T-helper 1 cell treated with Interleukin-12 subunit alpha and Interleukin-12 subunit beta and Interleukin-4 antibody, amounts not matched to agents 30 μg/mL and 1 μg/mL, for 36 hours (primary cell): ENCODE results near the gene EMILIN1.

ENCODE experiments used
- H3K27ac Mint-ChIP-seq: one replicate; pipeline ENCODE4 v1.8.0; 2021; ENCODE audit warnings: mild to moderate bottlenecking, mixed read lengths
- H3K27me3 Mint-ChIP-seq: one replicate; pipeline ENCODE4 v1.8.0; 2021; ENCODE audit warnings: low read depth, mixed read lengths
- H3K36me3 Mint-ChIP-seq: one replicate; pipeline ENCODE4 v1.8.0; 2021; ENCODE audit warnings: low read depth, mixed read lengths
- H3K4me1 Mint-ChIP-seq: one replicate; pipeline ENCODE4 v1.8.0; 2021; ENCODE audit warnings: low read depth, mixed read lengths
- H3K4me3 Mint-ChIP-seq: one replicate; pipeline ENCODE4 v1.8.0; 2021; ENCODE audit warnings: mild to moderate bottlenecking, moderate library complexity, mixed read lengths
- H3K9me3 Mint-ChIP-seq: one replicate; pipeline ENCODE4 v1.8.0; 2021; ENCODE audit warnings: mixed read lengths

Gene EMILIN1

DNA sequence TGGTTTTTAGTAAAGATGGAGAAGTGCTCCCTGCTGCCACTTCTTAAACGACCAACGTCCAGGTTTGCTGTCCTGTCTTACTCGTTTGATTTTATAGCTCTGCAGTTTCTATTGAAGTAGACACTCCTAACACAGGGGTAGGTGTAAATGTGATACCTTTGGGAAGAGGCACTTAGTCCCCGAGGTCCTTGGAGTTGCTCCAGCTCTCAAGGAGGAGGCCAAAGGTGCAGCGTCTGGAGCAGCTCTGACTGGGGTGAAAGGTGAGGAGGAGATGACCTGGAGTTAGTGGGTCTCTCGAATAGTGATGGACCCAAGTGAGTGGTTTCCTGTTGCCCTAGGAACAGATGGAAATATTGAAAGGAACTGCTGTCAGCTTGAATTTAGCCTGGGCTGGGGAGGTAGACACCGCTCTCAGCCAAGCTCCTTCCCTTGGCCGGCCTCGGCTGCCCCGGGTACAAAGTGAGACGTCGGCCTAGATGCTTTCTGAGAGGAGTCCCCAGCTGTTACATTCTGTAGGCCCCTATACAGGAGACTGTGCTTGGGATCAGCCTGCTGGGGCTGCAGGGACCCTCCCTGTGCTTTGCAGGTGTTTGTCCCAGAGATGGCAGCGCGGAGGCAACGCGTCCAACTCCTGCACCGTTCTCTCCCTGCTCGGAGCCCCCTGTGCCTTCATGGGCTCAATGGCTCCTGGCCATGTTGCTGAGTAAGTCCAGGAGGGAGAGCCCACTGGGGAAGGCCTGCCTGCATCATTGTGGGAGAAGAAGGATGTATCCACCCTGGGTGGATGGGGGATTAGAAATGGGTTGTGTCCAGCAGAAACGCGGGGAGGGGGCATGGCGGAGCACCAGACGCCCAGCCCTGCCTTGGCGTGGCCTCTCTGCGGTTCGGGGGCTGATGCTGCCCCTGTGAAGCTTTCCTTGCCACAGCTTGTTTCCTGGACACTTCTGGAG lies 13.6 kb downstream of the EMILIN1 start:
- H3K27me3 Mint-ChIP-seq, result no peaks in the 10 kb centered on the region
- peaks cover 26% of the 10 kb centered on the region for H3K4me1 Mint-ChIP-seq
- no peaks in the 10 kb centered on the region for H3K9me3 Mint-ChIP-seq
- no peak overlapping the region for H3K27ac Mint-ChIP-seq
- H3K4me3 Mint-ChIP-seq, result no peak overlapping the region
- H3K36me3 Mint-ChIP-seq, result peaks cover 2% of the 10 kb centered on the region

DNA sequence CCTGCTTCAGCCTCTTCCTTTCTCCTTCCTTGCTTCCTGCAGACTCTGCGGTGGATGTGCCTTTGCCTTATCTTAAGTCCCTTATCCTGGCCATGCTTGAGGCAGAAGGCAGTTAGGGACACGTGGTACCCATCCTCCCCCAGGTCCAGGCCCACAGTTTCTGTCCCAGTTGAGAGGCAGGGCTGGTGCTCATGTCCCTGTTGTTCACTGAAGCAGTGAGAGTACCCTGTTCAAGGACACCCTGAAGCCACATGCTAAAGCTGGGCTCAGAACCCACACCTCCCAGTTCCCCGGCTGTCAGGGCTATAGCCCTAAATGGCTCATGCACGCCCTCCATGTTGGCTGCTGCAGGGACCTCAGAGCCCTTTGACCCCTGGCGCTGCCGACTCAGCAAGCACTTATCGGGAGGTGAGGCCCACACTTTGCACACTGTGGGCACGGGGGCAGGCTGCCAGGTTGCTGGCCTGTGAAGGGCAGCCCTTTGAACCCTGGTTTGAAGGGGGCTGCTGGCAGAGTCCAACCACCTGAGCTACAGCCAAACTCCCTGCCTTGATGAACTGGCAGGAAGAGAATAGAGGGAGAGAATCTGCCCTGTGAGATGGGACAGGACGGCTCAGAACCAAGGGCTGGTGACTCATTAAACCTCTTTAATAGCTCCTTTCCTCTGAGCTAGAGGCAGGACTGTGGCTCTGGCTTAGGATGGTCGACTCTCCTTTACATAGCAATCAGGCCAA lies 14.4 kb downstream of the EMILIN1 start:
- no peak overlapping the region for H3K4me3 Mint-ChIP-seq

DNA sequence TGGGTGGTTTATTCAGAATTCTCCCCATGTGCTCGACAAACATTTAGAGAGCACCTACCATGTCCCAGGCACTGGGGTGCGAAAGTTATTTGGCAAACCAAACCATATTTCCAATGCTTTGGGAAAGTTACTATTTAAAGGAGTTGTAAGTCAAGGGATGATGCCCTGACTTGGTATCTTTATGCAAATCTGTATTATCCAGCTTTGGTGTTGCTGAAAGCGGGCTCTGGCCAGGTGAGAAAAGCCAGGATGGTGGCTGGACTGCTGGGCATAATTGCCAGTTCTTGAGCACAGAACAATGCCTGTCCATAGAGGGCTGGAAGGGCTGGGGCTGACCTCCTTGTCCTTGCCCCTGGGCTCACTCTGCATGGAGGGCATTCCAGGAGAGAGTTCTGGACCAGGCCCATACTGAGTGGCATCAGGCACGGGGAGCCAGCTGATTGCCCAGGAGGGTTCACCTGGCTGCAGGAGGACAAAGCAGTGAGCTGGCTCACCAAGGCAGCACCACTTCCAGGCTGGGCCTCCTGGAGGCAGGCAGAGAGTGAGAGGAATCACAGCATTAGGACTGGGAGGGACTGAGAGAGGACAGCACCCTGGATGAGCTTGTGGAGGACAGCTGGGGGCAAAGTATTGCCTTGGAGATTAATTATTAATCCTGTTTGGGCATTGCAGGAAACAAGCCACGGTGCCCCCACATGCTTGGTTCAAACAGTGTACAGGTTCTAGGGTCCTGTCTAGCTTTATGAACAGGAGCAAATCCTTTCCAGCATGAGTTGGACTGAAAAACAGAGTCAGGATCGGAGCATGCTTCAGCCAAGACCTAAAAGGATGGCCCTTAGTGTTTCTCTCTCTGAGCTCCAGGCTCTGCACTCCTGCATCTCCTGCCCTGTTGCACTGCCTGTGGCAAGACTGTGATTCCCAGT lies 15.3 kb downstream of the EMILIN1 start:
- no peak overlapping the region for H3K4me3 Mint-ChIP-seq
- H3K36me3 Mint-ChIP-seq, result peaks cover 4% of the 10 kb centered on the region
- H3K9me3 Mint-ChIP-seq, result no peaks in the 10 kb centered on the region
- H3K4me1 Mint-ChIP-seq, result peaks cover 17% of the 10 kb centered on the region
- H3K27me3 Mint-ChIP-seq, result no peaks in the 10 kb centered on the region
- no peak overlapping the region for H3K27ac Mint-ChIP-seq

More for the DNA sequence above, 14.4 kb downstream of the EMILIN1 start:
- Mint-ChIP-seq H3K36me3 (peaks cover 2% of the 10 kb centered on the region), H3K27ac (no peak overlapping the region), H3K4me1 (peaks cover 21% of the 10 kb centered on the region), H3K27me3 (no peaks in the 10 kb centered on the region), H3K9me3 (no peaks in the 10 kb centered on the region)

DNA sequence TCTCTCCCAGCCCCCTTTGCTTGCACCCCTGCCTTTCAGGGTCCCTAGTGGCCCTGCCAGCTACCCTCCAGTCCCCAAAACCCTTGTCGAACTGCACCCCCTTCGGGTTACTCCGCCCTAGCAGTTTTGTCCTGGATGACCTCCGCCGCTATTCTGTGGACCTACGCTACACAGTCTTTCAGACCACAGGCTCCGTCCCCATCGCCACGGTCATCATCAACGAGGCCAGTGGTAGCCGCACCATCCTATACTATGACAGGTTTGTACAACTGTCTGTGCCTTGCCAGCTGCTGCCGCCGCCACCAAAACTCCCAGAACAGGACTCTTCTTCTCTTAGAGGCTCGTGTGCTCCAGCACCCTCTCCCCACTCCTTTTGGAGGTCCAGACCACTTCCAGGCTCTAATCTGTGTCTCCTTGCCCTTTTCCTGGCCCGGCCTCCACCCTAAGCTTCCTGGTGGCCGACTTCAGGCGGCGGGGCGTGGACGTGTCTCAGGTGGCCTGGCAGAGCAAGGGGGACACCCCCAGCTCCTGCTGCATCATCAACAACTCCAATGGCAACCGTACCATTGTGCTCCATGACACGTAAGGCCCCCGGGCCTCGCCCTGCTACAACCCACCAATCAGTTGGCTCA lies 16.1 kb downstream of the EMILIN1 start:
- Mint-ChIP-seq H3K4me3 (no peak overlapping the region), H3K36me3 (peaks cover 7% of the 10 kb centered on the region), H3K27me3 (no peaks in the 10 kb centered on the region), H3K9me3 (no peaks in the 10 kb centered on the region), H3K4me1 (peaks cover 18% of the 10 kb centered on the region), H3K27ac (no peak overlapping the region)

DNA sequence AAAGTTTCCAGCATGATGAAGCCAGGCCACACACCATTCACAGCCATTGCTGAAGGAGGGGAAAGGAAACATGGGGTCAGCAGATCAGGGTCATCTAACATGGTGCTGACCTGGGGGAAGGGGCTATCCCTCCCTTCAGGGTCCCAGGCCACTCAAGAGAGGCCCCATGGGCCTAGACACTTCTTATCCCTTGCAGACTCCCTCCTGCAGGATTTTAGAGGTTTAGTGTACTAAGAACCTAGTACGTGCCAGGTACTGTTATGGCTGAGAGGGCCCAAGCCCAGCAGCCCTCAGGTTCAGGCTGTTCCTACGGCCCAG lies 17.0 kb downstream of the EMILIN1 start:
- peak overlapping the region; percentile 37 for H3K4me3 Mint-ChIP-seq
- H3K36me3 Mint-ChIP-seq, result peaks cover 9% of the 10 kb centered on the region
- peaks cover 14% of the 10 kb centered on the region for H3K4me1 Mint-ChIP-seq
- H3K27ac Mint-ChIP-seq, result peak overlapping the region; percentile 45
- H3K9me3 Mint-ChIP-seq, result no peaks in the 10 kb centered on the region
- H3K27me3 Mint-ChIP-seq, result no peaks in the 10 kb centered on the region

DNA sequence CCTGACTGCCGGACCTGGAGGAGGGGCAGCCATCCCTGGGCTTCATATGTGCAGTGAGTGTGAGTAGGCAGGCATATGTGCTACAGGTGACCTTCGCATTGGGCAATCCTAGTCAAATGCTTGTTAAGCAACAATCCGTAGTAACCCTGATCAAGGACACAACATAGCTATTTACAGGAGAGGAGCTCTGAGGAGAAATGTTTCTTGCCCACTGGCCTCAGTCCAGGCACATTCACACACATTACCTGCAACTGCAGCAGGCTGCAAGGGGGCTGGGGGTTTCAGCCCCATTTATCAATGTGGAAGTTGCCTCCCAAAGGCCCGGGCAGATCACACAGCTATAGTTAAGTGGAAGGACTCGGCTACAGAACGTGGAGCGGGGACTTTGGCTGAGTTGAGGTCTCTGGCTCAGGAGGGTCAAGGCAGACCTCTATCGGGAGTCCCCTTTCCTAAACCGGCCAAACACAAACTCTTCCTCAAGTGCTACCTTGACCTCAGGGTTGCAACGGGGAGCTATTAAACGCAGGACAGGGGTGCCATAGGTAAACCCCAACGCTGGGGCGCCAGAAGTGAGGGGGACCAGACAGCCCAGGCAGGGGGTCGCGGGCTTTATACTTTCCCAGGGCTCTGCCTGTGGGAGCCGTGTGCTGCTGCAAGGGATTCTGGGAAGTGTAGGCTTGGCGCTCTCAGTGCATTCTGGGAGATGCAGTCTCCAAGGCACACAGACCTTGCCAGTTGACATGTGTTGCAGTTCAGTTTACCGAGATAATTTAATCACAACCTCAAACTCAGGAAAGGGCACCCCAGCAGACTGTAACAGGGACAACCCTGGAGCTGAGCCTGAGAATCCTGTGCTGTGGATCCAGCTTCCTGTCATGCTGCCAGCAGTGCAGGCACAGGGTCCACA lies 17.6 kb downstream of the EMILIN1 start:
- H3K36me3 Mint-ChIP-seq, result peaks cover 9% of the 10 kb centered on the region
- no peaks in the 10 kb centered on the region for H3K27me3 Mint-ChIP-seq
- H3K4me3 Mint-ChIP-seq, result peak overlapping the region; percentile 37
- H3K9me3 Mint-ChIP-seq, result no peaks in the 10 kb centered on the region
- H3K27ac Mint-ChIP-seq, result peak overlapping the region; percentile 63
- H3K4me1 Mint-ChIP-seq, result peaks cover 14% of the 10 kb centered on the region

DNA sequence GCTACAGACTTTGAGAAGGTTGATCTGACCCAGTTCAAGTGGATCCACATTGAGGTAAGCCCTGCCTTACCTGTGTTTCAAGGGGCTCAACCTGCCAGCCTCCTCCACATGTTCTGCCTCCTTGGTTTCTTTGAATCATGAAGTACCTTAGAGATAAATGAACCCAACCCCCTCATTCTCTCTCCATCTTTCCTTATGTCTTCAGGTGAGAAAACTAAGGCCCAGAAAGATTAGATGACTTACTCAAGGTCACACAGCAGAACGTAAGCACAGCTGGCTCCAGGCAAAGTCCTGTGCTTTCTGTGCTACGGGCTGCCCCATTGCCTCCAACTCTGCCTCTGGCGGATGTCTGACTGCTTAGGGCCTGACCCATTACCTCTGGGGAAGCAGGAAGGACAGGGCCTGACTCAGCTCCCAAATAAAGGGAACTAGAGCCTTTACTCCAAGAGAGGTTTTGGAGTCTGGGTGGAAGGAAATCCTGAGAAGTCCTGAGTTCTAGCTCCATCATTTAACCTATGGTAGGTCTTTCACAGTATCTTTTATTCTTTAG lies 18.4 kb downstream of the EMILIN1 start:
- peaks cover 14% of the 10 kb centered on the region for H3K4me1 Mint-ChIP-seq
- peak overlapping the region; percentile 22 for H3K27ac Mint-ChIP-seq
- H3K4me3 Mint-ChIP-seq, result no peak overlapping the region
- H3K27me3 Mint-ChIP-seq, result no peaks in the 10 kb centered on the region
- H3K36me3 Mint-ChIP-seq, result peaks cover 9% of the 10 kb centered on the region
- no peaks in the 10 kb centered on the region for H3K9me3 Mint-ChIP-seq

DNA sequence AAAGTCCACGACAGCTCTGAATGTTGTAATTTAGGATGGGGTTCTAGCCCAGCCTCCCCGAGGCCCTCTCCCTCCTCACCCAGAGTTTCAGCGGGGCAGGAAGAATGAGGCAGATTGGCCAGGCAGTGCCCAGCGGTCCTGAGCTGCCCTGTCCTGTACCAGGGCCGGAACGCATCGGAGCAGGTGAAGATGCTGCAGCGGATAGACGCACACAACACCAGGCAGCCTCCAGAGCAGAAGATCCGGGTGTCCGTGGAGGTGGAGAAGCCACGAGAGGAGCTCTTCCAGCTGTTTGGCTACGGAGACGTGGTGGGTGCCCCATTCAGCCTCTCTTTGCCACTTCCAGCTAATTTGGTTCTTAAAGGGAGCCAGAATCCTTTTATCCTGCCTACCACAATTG lies 18.9 kb downstream of the EMILIN1 start:
- Mint-ChIP-seq H3K4me1 (peaks cover 14% of the 10 kb centered on the region), H3K27me3 (no peaks in the 10 kb centered on the region), H3K9me3 (no peaks in the 10 kb centered on the region), H3K4me3 (no peak overlapping the region), H3K36me3 (peaks cover 9% of the 10 kb centered on the region), H3K27ac (no peak overlapping the region)

DNA sequence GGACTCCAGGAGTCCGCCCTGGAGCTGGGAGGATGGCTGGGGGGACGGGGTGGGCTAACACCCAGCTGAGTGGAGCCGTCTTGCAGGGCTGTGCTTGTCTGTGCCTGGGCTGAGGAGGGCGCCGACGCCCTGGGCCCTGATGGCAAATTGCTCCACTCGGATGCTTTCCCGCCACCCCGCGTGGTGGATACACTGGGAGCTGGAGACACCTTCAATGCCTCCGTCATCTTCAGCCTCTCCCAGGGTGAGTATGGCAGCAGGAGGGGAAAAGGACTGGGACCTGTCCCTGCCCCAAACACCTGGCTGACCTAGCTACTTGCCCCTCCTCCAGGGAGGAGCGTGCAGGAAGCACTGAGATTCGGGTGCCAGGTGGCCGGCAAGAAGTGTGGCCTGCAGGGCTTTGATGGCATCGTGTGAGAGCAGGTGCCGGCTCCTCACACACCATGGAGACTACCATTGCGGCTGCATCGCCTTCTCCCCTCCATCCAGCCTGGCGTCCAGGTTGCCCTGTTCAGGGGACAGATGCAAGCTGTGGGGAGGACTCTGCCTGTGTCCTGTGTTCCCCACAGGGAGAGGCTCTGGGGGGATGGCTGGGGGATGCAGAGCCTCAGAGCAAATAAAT lies 21.0 kb downstream of the EMILIN1 start:
- no peaks in the 10 kb centered on the region for H3K9me3 Mint-ChIP-seq

DNA sequence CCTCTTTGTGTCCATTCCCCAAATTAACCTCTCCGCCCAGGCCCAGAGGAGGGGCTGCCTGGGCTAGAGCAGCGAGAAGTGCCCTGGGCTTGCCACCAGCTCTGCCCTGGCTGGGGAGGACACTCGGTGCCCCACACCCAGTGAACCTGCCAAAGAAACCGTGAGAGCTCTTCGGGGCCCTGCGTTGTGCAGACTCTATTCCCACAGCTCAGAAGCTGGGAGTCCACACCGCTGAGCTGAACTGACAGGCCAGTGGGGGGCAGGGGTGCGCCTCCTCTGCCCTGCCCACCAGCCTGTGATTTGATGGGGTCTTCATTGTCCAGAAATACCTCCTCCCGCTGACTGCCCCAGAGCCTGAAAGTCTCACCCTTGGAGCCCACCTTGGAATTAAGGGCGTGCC lies 21.6 kb downstream of the EMILIN1 start:
- Mint-ChIP-seq H3K4me1 (peaks cover 14% of the 10 kb centered on the region), H3K9me3 (no peaks in the 10 kb centered on the region), H3K27me3 (no peaks in the 10 kb centered on the region), H3K27ac (no peak overlapping the region), H3K36me3 (peaks cover 7% of the 10 kb centered on the region), H3K4me3 (no peak overlapping the region)

More for the DNA sequence above, 21.0 kb downstream of the EMILIN1 start:
- H3K4me1 Mint-ChIP-seq, result peaks cover 14% of the 10 kb centered on the region
- H3K27me3 Mint-ChIP-seq, result no peaks in the 10 kb centered on the region
- no peak overlapping the region for H3K4me3 Mint-ChIP-seq
- peaks cover 7% of the 10 kb centered on the region for H3K36me3 Mint-ChIP-seq
- H3K27ac Mint-ChIP-seq, result no peak overlapping the region

DNA sequence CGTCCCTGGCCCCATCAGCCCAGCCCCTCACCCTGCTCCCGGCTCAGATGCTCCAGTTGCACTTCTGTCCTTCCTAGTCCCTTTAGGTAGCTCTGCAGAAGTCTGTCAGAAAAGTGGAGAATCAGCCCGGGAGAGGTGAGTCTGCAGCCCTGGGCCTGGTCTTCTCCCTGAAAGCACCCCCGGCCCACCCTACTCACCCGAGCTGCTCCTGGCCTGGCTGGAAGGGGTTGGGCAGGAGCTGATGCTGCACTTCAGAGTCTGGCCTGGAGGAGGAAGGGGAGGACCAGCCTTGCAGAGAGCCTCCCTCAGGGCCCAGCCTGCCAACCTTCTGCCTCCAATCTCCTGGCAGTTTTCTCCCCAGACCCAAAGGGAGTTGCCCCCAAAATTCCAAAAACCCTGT lies 23.9 kb downstream of the EMILIN1 start:
- Mint-ChIP-seq H3K9me3 (no peaks in the 10 kb centered on the region), H3K4me1 (peaks cover 3% of the 10 kb centered on the region), H3K4me3 (no peak overlapping the region), H3K27ac (no peak overlapping the region), H3K36me3 (peaks cover 7% of the 10 kb centered on the region), H3K27me3 (no peaks in the 10 kb centered on the region)

DNA sequence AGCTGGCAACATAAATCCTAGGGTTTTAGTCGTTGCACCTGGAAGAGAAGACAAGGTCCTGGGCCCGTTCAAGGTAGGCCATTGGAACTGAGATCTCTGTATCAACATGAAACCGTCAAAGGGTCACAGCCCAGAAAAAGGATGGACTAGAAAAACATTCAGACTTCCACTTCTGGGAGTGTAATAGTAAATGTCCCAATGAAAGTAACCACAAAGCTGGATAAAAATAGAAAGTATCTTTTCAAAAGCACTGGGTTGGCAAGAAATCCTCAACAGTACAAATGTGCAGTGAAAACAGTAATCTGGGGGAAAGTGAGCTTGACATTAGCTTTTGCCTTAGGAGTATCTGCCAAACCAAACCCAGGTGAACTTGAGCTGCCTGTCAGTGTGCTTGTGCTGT lies 27.6 kb downstream of the EMILIN1 start:
- Mint-ChIP-seq H3K27me3 (peaks cover 3% of the 10 kb centered on the region), H3K36me3 (no peaks in the 10 kb centered on the region)

DNA sequence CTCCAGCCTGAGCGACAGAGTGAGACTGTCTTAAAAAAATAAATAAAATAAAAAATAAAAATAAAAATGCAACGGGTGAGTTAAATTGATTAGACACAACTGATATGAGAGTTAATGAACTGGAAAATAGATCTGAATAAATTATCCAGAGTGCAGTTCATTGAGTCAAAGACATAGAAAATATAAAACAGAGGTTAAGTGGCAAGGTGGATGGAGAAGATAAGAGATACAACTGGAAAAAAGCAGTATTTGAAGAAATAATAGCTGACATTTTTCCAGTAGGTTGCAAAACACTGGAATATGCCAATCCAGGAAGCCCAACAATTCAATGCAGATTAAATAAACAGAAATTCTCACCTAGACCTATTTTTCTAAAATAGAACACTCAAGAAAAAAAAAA lies 29.8 kb downstream of the EMILIN1 start:
- no peak overlapping the region for H3K27ac Mint-ChIP-seq
- no peak overlapping the region for H3K4me3 Mint-ChIP-seq
- H3K9me3 Mint-ChIP-seq, result no peaks in the 10 kb centered on the region
- peaks cover 3% of the 10 kb centered on the region for H3K27me3 Mint-ChIP-seq
- H3K36me3 Mint-ChIP-seq, result no peaks in the 10 kb centered on the region
- no peaks in the 10 kb centered on the region for H3K4me1 Mint-ChIP-seq

More for the DNA sequence above, 27.6 kb downstream of the EMILIN1 start:
- Mint-ChIP-seq H3K27ac (no peak overlapping the region), H3K9me3 (no peaks in the 10 kb centered on the region), H3K4me3 (no peak overlapping the region), H3K4me1 (no peaks in the 10 kb centered on the region)
